Ovary (tissue), 9 donors: Measurements from ENCODE around the gene FRY. TPM values are rescaled to one million over a fixed set of nuclear protein-coding genes. Genes with fewer than 3 reads are reported as not detected.

ENCODE experiments used
- DNase-seq, 5 donors: peaks; one replicate each; pipeline ENCODE4 v3.0.0-alpha.2; 2019 to 2020
- H3K27ac ChIP-seq, 2 donors: fragments of 200-600 bp; one replicate each; pipeline versions ENCODE4 v1.5.1 to v1.8.0; 2019 to 2022
- H3K27me3 ChIP-seq: fragments of 200-600 bp; one replicate; pipeline ENCODE4 v1.8.0; 2022
- H3K36me3 ChIP-seq: fragments of 200-600 bp; sonication (generic); one replicate; pipeline ENCODE4 v1.5.1; 2019
- H3K4me1 ChIP-seq: one replicate; pipeline ENCODE4 v1.8.1; 2013; ENCODE audit warnings: mild to moderate bottlenecking, moderate library complexity; ENCODE audit not compliant: insufficient read depth
- H3K4me3 ChIP-seq: fragments of 200-600 bp; sonication (generic); one replicate; pipeline ENCODE4 v1.5.1; 2017
- H3K9me3 ChIP-seq, 2 donors: fragments of 200-600 bp in 1 of 2; sonication (generic) in 1 of 2; one replicate each; pipeline versions ENCODE4 v1.5.1 to v1.8.1; 2013 to 2019; ENCODE audit warnings: mild to moderate bottlenecking in 1 of 2, moderate library complexity in 1 of 2
- CTCF ChIP-seq, 3 donors: fragments of 450-650 bp in 2 of 3; fragments of 200-600 bp in 1 of 3; IDR thresholded peaks; one replicate each; pipeline versions ENCODE4 v1.5.1 to v1.8.0; 2016 to 2022; ENCODE audit warnings: antibody characterized with exemption in 3 of 3, mild to moderate bottlenecking in 1 of 3
- EP300 ChIP-seq: sonication (generic); formaldehyde crosslinking; IDR thresholded peaks from one replicate; pipeline ENCODE4 v1.6.1; 2017; ENCODE audit warnings: antibody characterized with exemption
- POLR2A ChIP-seq: fragments of 450-650 bp; IDR thresholded peaks from one replicate; pipeline ENCODE4 v1.6.1; 2017; ENCODE audit warnings: antibody characterized with exemption, mild to moderate bottlenecking, moderate library complexity
- WGBS, 3 donors: extraction: QIAGEN DNeasy Blood & Tissue Kit in 1 of 3; methylation state at CpG; one replicate each; pipeline versions ENCODE4 v1.1.5 to v1.1.7; 2013 to 2017; 5-methylcytosine and 5-hydroxymethylcytosine counted together
- intact Hi-C, 4 donors: fragments of 100-400 bp; cut with DNase I; formaldehyde crosslinking; loops; one replicate each; pipeline versions ENCODE4 v1.11.0 to v1.15.1; 2022 to 2023
- polyA plus RNA-seq, 2 donors: library from polyadenylated mRNA; stranded (reverse); fragments of 200-250 nt in 1 of 2; fragments of 350-450 nt in 1 of 2; fragmentation: Illumina TruSeq in 1 of 2; extraction: RNeasy Lipid Tissue Mini Kit (QIAGEN cat#74804) in 1 of 2; gene quantifications; one replicate each; pipeline ENCODE4 v1.2.3, GENCODE V29; 2013 to 2014
- total RNA-seq, 7 donors: library from RNA; depleted of rRNA in 2 of 7; stranded (reverse); fragments of >200 nt in 2 of 7; fragmentation: NEBNext Ultra II Directional in 3 of 7; extraction: Animal tissue kit (Norgen Biotek cat#: 25700) in 3 of 7; gene quantifications; one replicate each; pipeline versions ENCODE4 v1.1.0 to v1.2.4, GENCODE V29; 2016 to 2023
- donor health status: DM: no; HTN: no; CAD: no; lungs with moderate emphysema.
- donor health status: DM: no; HTN: no; CAD: no.
- donor health status: Bipolar disorder and iron deficiency.
- donor health status: DM: yes; HTN: yes; CAD: no.
- donor health status: DM: no; HTN: no; CAD: no.
- donor health status: DM: yes; HTN: yes; CAD: no.

The FRY gene
- total and polyA plus RNA-seq, 9 donors = 11.6 to 36.7 (median 19.4) TPM

GRCh38 chr13:32026623-32027022, 5.0 kb upstream of the FRY start:
- Histone ChIP-seq H3K36me3 (no peaks in the 10 kb centered on the region), H3K4me1 (no peaks in the 10 kb centered on the region), H3K27ac (no peak overlapping the region), H3K27me3 (no peaks in the 10 kb centered on the region), H3K9me3 (no peaks in the 10 kb centered on the region), H3K4me3 (no peak overlapping the region)
- TF ChIP-seq CTCF (IDR thresholded peaks at IDR 0.05) = no peak
- no peak for TF ChIP-seq EP300
- no peak for TF ChIP-seq POLR2A
- intact Hi-C loops = loop anchor here in 1 of 4 donors (10.0 kb wide), 1 partner anchor 288 kb away; the partner anchor contains the start of genes BRCA2 and ZAR1L
- DNase-seq = no peak
- WGBS, 3 donors = 91 to 94% (median 94%) methylated on average over 3 of the region's 3 CpGs

GRCh38 chr13:32028711-32029110, 2.9 kb upstream of the FRY start:
- intact Hi-C loops = loop anchor here in 1 of 4 donors (10.0 kb wide), 1 partner anchor 286 kb away; the partner anchor contains the start of genes BRCA2 and ZAR1L
- H3K9me3 ChIP-seq = no peaks in the 10 kb centered on the region
- H3K27me3 ChIP-seq = no peaks in the 10 kb centered on the region
- DNase-seq = no peak
- WGBS, 3 donors = 78 to 94% (median 94%) methylated on average over 3 of the region's 3 CpGs
- H3K27ac ChIP-seq = no peak overlapping the region
- TF ChIP-seq EP300 (no peak), POLR2A (no peak), CTCF (IDR thresholded peaks at IDR 0.05) (no peak)
- H3K4me3 ChIP-seq = no peak overlapping the region
- H3K36me3 ChIP-seq = no peaks in the 10 kb centered on the region
- no peaks in the 10 kb centered on the region for H3K4me1 ChIP-seq

GRCh38 chr13:32029684-32030083, 1.9 kb upstream of the FRY start:
- no peak for DNase-seq
- TF ChIP-seq EP300 (no peak), POLR2A (no peak), CTCF (IDR thresholded peaks at IDR 0.05) (no peak)
- H3K4me1 ChIP-seq = no peaks in the 10 kb centered on the region
- 94 to 96% (median 95%) methylated on average over 6 of the region's 6 CpGs for WGBS, 3 donors
- H3K4me3 ChIP-seq = no peak overlapping the region
- H3K36me3 ChIP-seq = no peaks in the 10 kb centered on the region
- no peak overlapping the region for H3K27ac ChIP-seq
- intact Hi-C loops = loop anchor here in 2 of 4 donors (5.0 to 10.0 kb wide), 2 partner anchors 283 to 285 kb away; partner anchors contain the start of genes BRCA2 (in 1 of the 2) and ZAR1L (in 1 of the 2)
- no peaks in the 10 kb centered on the region for H3K9me3 ChIP-seq
- H3K27me3 ChIP-seq = no peaks in the 10 kb centered on the region

- WGBS, 3 donors = 8 to 10% (median 9%) methylated on average over 3 of the region's 3 CpGs
- Histone ChIP-seq H3K36me3 (no peaks in the 10 kb centered on the region), H3K27me3 (no peaks in the 10 kb centered on the region), H3K4me1 (no peaks in the 10 kb centered on the region), H3K9me3 (no peaks in the 10 kb centered on the region), H3K4me3 (peak overlapping the region; percentile 77), H3K27ac (peak overlapping the region; percentile 69 to 91)
- intact Hi-C loops = loop anchor here in 2 of 4 donors (2.0 to 5.0 kb wide), 2 partner anchors 93 to 280 kb away; no protein-coding TSS in a partner anchor
- no peak for TF ChIP-seq POLR2A
- TF ChIP-seq CTCF (IDR thresholded peaks at IDR 0.05) = no peak
- no peak for TF ChIP-seq EP300
- DNase-seq = no peak
These were observed 319 bp downstream of the FRY start for GRCh38 chr13:32031815-32032370.
